Measurements from ENCODE around the gene ROR1. TPM values are rescaled to one million over a fixed set of nuclear protein-coding genes. Genes with fewer than 3 reads are reported as not detected.
A peak's percentile ranks its signal among the peaks of the same experiment; 100 is the strongest.

The ROR1 gene
- total RNA-seq, 1 experiment from 2014 or later = 1.4 TPM

DNA sequence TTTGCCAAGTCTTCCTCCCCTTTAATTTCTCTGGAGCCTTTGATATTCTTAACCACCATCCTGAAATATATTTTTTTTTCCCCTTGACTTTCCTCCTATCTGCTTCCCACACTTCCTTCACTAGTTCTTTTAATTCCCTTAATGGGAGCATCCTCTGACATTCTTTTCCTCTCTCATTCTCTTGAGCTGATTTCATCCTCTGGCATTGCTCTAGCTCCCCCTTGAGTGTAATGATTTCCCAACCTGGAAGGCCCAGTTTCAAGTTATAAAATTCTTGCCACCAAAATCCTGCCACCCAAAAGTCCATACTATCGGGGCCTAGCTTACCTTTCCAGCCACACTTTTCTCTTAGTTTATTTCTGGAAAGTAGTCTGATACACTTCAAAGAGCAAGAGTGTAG is 390.2 kb downstream of the ROR1 start:
- H3K4me3 ChIP-seq = no peak overlapping the region
- no peaks in the 10 kb centered on the region for H3K27me3 ChIP-seq
- H3K36me3 ChIP-seq = no peaks in the 10 kb centered on the region
- no peaks in the 10 kb centered on the region for H3K9me3 ChIP-seq
- DNase-seq = no peak

DNA sequence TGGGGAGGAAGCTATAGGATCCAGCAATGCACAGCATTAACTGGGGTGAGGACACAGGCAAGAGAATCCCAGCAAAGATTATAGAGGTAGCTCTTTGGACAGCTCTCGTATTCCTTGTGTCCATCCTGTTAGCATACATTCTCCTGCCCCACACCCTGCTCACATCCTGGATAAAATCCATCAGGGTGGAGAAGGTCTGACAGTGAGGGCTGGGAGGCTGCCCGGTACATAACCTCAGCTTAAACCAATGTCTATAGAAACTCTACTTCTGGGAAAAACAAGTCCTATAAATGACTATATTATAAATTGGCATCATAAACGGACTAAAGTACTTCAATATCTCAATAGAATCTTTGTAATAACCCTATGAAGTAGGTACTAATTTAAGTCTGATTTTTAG is 392.8 kb downstream of the ROR1 start:
- no peaks in the 10 kb centered on the region for H3K36me3 ChIP-seq
- DNase-seq = no peak

DNA sequence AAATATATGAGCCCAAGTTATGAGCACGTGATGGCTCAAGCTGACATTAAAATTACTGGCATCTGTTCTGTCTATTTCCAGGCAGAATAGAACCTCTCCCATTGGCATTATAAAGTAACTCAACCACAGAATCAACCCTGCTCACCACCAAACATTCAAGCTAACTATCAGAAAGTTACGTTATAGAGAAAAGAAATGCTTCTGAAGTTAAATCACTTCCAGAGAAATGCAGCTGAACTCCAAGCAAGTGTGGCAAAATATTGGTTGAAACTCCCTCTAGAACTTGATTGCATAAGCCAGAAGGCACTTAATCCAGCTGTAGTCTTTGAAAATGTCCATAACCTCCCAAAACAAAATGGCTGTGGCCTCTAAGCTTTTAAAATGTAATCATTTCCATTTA is 393.4 kb downstream of the ROR1 start:
- Histone ChIP-seq H3K4me3 (no peak overlapping the region), H3K9me3 (peaks cover 2% of the 10 kb centered on the region; the same call in 1 of the 2 replicates), H3K27me3 (no peaks in the 10 kb centered on the region), H3K36me3 (no peaks in the 10 kb centered on the region)
- no peak for DNase-seq

More for the DNA sequence above, 392.8 kb downstream of the ROR1 start:
- no peaks in the 10 kb centered on the region for H3K27me3 ChIP-seq
- H3K9me3 ChIP-seq = peaks cover 2% of the 10 kb centered on the region; the same call in 1 of the 2 replicates
- H3K4me3 ChIP-seq = no peak overlapping the region

DNA sequence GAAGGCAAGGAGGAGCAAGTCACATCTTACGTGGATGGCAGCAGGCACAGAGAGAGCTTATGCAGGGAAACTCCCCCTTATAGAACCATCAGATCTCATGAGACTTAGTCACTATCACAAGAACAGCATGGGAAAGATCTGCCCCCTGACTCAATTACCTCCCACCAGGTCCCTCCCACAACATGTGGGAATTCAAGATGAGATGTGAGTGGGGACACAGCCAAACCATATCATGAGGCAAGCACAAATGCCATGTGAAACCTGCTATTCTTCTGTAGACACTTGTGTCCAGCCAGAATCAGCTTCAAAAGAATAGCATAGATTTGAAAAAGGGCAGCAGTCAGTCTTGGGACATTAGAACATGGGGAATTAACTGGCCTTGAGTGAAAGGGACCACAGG is 397.4 kb downstream of the ROR1 start:
- Histone ChIP-seq H3K36me3 (no peaks in the 10 kb centered on the region), H3K4me3 (no peak overlapping the region), H3K27me3 (no peaks in the 10 kb centered on the region), H3K9me3 (peaks cover 2% of the 10 kb centered on the region; the same call in 1 of the 2 replicates)
- no peak for DNase-seq

DNA sequence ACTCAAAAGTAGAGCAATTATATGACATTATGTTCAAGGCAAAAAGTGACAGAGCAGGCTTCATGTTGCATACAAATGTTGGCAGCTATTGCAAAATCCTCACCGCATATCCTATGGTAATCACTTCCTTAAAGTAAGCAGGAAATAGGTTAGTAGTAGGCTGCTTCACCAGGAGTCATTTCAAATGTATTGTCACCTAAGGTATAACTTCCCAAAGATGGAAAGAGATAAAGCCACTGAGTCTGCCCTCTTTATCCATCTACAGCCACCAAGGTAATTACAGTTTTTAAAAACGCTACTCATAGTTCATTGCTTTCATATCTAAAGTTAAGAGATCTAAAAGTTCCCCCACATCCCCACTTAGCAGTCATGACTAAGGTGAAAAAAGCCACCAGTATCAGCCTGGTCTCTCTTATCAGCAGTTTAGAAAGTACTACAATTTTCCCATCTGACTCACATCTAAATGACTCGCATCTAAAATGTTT is 398.0 kb downstream of the ROR1 start:
- no peak overlapping the region for H3K4me3 ChIP-seq
- no peaks in the 10 kb centered on the region for H3K36me3 ChIP-seq
- DNase-seq = no peak
- H3K27me3 ChIP-seq = no peaks in the 10 kb centered on the region
- peaks cover 2% of the 10 kb centered on the region; the same call in 1 of the 2 replicates for H3K9me3 ChIP-seq

DNA sequence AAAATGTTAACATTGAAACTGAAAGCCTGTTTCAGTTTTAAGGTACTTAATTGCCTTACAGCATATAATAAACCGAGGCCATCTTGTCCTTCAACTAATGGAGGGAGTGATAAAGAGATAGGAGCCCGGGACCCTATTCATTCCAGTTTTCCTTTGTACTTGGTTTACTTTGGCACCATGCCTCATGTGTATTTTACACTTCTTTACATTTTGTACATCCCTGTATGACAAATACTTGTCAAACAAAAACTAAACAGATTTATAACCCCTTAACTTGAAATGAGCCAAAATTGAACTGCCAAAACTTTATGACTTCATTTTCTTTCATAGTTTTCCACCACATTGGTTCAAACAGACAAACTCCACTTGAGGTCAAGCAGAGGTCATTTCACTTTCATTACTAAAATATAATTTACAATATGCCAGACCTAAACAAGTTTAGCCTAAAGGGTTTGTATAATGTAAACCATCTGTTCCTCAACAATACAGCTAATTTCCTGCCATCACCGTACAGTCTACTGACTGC is 398.7 kb downstream of the ROR1 start:
- Histone ChIP-seq H3K4me3 (no peak overlapping the region), H3K36me3 (no peaks in the 10 kb centered on the region), H3K27me3 (no peaks in the 10 kb centered on the region), H3K9me3 (peaks cover 2% of the 10 kb centered on the region; the same call in 1 of the 2 replicates)
- DNase-seq = no peak

DNA sequence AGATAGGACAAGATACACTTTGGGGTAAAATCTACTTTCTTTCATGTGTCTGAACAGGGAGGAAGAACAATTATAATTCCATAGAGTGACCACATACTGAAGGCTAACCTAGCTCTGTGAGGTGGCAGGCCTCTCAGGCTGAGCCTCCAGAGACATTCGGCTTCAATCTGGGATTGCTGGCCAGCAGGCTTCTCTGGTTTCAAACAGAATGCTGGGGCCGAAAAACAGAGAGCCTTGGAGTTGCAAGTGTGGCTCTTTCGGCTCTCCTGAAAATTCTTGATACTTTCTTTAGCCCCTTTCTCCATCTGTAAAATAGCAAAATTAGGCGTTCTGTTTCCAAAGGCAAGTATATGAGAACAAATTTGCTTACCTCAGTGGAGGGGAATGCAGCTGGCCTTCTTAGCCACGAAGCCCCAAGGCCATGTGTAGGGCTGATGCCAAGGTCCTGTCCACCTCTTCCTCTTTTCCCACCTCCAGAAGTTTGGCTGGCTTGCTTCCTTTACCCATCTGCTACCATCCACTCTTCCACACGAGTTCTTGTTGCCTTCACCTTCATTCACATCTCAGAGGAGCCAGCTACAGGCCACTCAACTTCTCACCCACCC is 399.6 kb downstream of the ROR1 start:
- H3K36me3 ChIP-seq = no peaks in the 10 kb centered on the region
- peaks cover 2% of the 10 kb centered on the region; the same call in 1 of the 2 replicates for H3K9me3 ChIP-seq
- H3K4me3 ChIP-seq = no peak overlapping the region
- DNase-seq = no peak
- no peaks in the 10 kb centered on the region for H3K27me3 ChIP-seq

DNA sequence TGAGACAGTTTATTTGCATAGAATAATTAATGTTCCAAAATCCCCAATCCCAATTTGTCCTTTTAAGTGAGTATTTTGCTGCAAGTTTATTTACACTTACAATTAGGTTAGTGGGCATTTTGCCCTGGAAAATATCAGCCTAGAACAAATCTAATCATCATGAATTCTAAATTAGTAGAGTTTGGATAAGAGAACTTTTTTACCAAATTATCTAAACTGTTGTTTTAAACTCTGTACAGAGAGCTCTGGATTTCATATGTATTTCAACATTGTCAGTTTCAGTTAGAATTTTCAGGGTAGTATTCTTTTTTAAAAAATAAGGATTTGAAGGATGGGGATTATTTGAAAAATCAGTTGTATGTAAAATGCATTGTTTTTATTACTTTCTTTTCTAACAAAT is 401.8 kb downstream of the ROR1 start:
- no peak for DNase-seq
- Histone ChIP-seq H3K36me3 (no peaks in the 10 kb centered on the region), H3K9me3 (no peaks in the 10 kb centered on the region; the same call in 1 of the 2 replicates), H3K27me3 (no peaks in the 10 kb centered on the region), H3K4me3 (no peak overlapping the region)

DNA sequence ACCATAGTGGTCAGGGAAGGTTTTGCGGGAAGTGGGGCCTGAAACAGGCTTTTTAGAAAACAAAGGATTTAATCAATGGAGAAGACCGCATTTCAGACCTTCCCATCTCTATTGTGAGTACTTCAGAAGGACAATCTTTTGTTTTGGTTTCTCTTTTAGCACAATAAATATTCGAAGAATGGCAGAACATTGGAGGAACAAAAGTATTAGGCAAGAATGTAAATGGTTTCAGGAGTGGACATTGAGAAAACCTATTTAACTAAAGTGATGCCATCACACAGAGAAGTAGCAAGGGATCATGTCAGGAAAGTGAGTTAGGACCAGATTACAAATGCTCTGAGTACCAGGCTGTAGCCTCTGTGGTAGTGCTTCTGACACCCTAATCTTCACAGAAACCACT is 402.8 kb downstream of the ROR1 start:
- Histone ChIP-seq H3K9me3 (no peaks in the 10 kb centered on the region; the same call in 1 of the 2 replicates), H3K27me3 (no peaks in the 10 kb centered on the region), H3K4me3 (no peak overlapping the region), H3K36me3 (no peaks in the 10 kb centered on the region)
- no peak for DNase-seq

DNA sequence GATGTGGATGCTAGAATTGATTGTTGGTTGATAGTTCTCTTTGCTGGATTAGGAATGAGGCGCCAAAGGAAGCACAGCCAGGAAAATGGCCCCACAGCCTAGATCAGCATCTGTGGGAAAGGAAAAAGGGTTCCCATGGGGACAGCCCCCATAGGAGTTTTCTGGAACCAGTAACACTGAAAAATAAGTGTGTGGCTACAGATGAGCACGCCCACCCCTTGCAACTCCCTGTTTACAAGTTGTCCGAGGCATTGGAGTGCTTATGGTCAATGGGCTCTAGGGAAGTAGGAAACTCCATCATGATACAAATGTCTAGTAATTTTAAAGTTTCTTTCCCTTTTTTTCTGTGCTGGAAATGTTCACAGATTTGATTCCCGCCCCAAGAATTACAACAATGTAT is 405.8 kb downstream of the ROR1 start:
- Histone ChIP-seq H3K27me3 (no peaks in the 10 kb centered on the region), H3K4me3 (no peak overlapping the region), H3K9me3 (no peaks in the 10 kb centered on the region; the same call in 1 of the 2 replicates), H3K36me3 (no peaks in the 10 kb centered on the region)
- DNase-seq = no peak

DNA sequence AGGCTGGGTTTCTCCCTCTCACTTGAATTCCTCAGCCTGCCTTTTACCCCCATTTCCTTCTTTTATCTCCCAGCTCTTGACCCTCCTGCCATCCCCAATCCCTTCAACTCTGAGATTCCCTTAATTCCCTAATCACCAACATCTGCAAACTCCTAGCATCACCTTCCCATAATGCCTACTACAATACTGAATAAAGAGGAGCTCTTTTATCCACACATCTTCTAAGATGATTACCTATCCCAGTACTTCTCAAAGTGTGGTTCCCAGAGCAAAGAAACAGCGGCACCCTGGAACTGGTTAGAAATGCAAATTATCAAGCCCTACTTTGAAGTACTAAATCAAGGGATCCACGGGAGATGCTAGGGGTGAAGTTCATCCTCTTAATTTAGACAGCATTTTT is 408.4 kb downstream of the ROR1 start:
- no peak for DNase-seq
- no peaks in the 10 kb centered on the region; the same call in 1 of the 2 replicates for H3K9me3 ChIP-seq

DNA sequence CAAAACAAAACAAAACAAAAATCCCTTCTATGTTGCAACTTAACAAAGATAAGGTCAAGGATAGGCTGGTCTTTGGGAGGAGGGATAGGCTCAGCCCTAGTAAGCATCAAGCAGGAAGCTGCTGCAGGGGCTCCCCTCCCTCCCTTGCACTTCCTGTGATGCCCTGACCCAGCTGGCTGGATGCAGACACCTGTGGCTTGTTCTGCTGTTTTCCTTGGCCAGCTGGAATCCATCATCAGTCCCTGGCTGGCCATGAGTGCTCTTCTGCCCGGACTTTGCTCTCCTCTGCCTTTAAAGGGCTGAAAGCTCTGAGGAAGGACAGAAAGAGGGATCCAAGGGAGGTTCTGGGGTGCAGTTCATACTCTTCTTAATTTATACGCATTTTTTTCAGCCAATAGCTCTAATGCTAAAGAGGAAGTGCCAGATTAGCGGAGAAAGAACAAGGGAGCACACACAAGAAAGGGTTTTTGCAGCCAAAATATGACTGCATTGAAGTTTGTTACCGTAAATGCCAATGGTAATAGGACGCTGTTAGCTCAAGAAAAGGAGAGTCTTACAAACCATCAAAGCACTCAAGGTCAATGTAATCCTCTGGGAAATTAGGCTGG is 409.7 kb downstream of the ROR1 start:
- Histone ChIP-seq H3K36me3 (no peaks in the 10 kb centered on the region), H3K9me3 (no peaks in the 10 kb centered on the region; the same call in 1 of the 2 replicates), H3K27me3 (no peaks in the 10 kb centered on the region), H3K4me3 (no peak overlapping the region)
- DNase-seq = peak; percentile 69

More for the DNA sequence above, 408.4 kb downstream of the ROR1 start:
- no peaks in the 10 kb centered on the region for H3K36me3 ChIP-seq
- no peaks in the 10 kb centered on the region for H3K27me3 ChIP-seq
- H3K4me3 ChIP-seq = no peak overlapping the region

DNA sequence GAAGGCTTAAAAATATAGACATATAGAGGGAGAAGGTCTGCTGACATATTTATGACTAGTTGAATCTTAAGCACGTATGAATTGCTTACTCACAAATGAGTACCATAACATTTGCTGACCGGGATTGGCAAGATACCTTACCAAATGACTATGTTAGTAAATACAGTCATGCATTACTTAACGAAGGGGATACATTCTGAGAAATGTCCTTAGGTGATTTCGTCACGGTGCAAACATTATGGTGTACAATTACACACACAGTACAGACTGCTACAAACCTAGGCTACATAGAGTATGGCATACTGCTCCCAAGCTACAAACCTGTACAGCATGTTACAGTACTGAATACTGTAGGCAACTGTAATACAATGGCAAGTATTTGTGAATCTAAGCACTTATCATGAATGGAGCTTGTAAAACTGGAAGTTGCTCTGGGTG is 410.2 kb downstream of the ROR1 start:
- peak; percentile 39 for DNase-seq
- Histone ChIP-seq H3K4me3 (no peak overlapping the region), H3K36me3 (no peaks in the 10 kb centered on the region), H3K27me3 (no peaks in the 10 kb centered on the region), H3K9me3 (no peaks in the 10 kb centered on the region)

DNA sequence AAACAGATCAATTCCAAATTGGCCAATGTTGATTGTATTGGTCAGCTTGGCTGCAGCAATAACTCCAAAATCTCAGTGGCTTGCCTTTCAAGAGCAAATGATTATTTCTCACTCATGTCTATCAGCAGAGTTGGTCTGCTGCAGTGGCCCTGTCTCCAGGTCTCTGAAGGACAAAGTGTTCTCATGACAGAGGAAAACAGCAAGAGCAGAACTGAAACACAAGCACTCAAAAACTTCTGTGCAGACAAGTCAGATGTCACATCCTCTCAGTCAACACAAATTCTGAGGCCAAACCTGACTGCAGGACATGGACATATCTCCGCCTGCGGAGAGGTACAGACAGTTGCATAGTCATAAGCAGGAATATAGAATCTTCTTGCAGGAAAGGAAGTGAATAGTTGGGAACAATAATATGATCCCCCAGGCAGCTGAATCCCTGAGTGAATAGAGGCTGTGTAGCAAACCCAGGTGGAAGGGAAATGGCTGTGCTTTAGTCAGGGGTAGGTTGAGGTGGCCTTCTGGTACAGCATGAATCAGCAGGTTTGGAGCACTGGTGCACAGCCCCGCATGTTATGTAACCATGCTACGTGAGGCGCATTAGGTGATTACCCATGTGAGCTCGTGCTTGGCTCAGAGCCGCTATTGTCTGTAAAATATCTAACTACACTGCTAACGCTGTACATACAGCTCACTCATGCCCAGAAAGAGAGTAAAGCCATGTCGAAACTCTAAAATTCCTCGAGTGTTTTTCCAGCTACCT is 412.5 kb downstream of the ROR1 start:
- Histone ChIP-seq H3K27me3 (no peaks in the 10 kb centered on the region), H3K36me3 (no peaks in the 10 kb centered on the region), H3K9me3 (no peaks in the 10 kb centered on the region), H3K4me3 (no peak overlapping the region)
- DNase-seq = no peak

DNA sequence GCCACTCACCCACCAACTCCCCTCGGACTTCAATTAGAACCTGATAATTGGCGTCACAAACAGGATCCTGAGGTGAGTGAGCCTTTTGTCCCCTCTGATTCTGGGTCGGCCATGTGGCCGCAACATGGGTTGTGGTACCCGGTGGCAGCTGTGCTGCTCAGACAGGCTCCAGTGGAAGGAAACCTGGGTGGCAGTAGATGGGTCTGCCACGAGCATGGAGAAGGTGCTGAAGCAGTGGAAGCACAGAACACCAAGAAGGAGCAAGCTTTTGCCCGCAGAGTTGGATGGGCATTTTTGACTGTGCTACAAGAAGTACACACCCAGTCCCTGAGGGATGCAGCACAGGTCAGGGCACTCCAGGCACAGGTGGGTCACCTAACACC is 413.1 kb downstream of the ROR1 start:
- no peak for DNase-seq
- H3K27me3 ChIP-seq = no peaks in the 10 kb centered on the region
- no peaks in the 10 kb centered on the region for H3K9me3 ChIP-seq
- no peak overlapping the region for H3K4me3 ChIP-seq
- no peaks in the 10 kb centered on the region for H3K36me3 ChIP-seq

DNA sequence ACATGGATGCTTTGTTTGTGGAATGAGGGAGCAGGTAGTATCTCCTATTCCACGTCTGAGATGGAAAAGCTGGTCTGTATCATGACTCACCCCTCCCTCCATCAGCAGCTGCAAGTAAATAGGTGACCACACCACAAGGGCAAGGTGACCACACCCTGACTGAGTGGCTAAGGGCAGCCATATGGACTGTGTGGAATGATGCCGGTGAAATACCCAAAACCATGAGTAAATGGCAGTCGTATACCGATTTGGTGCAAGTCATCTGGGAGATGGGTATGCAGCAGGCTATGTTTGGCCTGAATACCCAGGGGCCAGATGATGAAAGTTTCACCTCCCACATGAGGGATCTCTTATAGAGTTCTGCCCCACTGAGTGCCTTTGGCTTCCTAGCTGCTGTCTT is 413.8 kb downstream of the ROR1 start:
- Histone ChIP-seq H3K36me3 (no peaks in the 10 kb centered on the region), H3K4me3 (no peak overlapping the region), H3K27me3 (no peaks in the 10 kb centered on the region), H3K9me3 (no peaks in the 10 kb centered on the region)
- no peak for DNase-seq

DNA sequence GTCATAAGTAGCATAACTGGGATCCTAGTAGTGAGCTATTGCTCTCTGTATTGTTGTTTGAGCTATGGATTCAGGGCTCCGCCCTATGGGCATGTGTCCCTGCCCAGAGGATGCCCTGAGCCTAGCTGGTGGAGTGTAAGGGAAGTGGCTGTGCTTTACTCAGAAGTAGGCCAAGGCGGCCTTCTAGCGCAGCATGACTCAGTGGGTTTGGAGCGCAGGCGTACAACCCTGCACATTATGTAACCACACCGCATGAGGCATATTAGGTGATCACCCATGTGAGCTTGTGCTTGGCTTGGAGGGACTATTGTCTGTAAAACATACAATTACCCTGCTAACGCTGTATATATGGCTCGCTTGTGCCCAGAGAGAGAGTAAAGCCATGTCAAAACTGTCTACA is 418.5 kb downstream of the ROR1 start:
- no peaks in the 10 kb centered on the region for H3K9me3 ChIP-seq
- H3K4me3 ChIP-seq = no peak overlapping the region
- H3K36me3 ChIP-seq = no peaks in the 10 kb centered on the region

More for the DNA sequence above, 418.5 kb downstream of the ROR1 start:
- DNase-seq = no peak
- H3K27me3 ChIP-seq = no peaks in the 10 kb centered on the region
